Panc1 (cell line): ENCODE data around the gene SBF1. TPM values are rescaled to one million over a fixed set of nuclear protein-coding genes. Genes with fewer than 3 reads are reported as not detected.

ENCODE experiments used
- ATAC-seq: fragments of 200-7000 bp; cut with Tn5 transposase; 2 replicates; pipeline ENCODE4 v1.9.1; 2020; ENCODE audit warnings: mild to moderate bottlenecking, moderate library complexity
- BruUV-seq: library from RNA; stranded (reverse); fragments of 400-500 nt; replicated peaks from 2 replicates; lab custom pipeline; 2021; lab: Mats Ljungman, UMichigan
- CTCF ChIA-PET: fragments of 300-600 bp; sonication (Branson Sonifier 250); formaldehyde crosslinking; loops from one replicate; lab custom pipeline; 2022; ENCODE audit warnings: antibody characterized with exemption; lab: Charles Lee
- POLR2A ChIA-PET: fragments of 300-600 bp; sonication (Branson Sonifier 250); formaldehyde crosslinking; loops from one replicate; lab custom pipeline; 2022; ENCODE audit warnings: antibody characterized with exemption; lab: Charles Lee
- DNase-seq: peaks from one replicate; pipeline ENCODE4 v3.0.0-alpha.2; 2010; ENCODE audit warnings: low read depth, low spot score
- H3K27ac ChIP-seq: 2 replicates; pipeline ENCODE4 v1.5.1; 2011; ENCODE audit warnings: mild to moderate bottlenecking, low read length, inconsistent platforms
- H3K27me3 ChIP-seq: fragments of 200-500 bp; sonication (Bioruptor generic); 2 replicates; pipeline ENCODE4 v1.6.0; 2014; ENCODE audit warnings: low read length, inconsistent platforms; ENCODE audit not compliant: control insufficient read depth, insufficient read depth
- H3K36me3 ChIP-seq: fragments of 200-500 bp; sonication (Bioruptor generic); 2 replicates; pipeline ENCODE4 v1.5.1; 2014; ENCODE audit warnings: inconsistent platforms, mild to moderate bottlenecking, low read length, moderate library complexity; ENCODE audit not compliant: control insufficient read depth, insufficient read depth
- H3K4me1 ChIP-seq: 2 replicates; pipeline ENCODE4 v1.5.1; 2011; ENCODE audit warnings: inconsistent platforms, mild to moderate bottlenecking, low read length, moderate library complexity; ENCODE audit not compliant: control insufficient read depth, insufficient read depth
- H3K4me3 ChIP-seq, 2 experiments: 2 replicates each; pipeline ENCODE4 v1.5.1; 2011 to 2012; ENCODE audit warnings: low read depth in 2 of 2, low read length in 2 of 2, mild to moderate bottlenecking in 2 of 2, inconsistent platforms in 1 of 2, moderate library complexity in 1 of 2
- H3K9me3 ChIP-seq: fragments of 200-500 bp; sonication (Bioruptor generic); 2 replicates; pipeline ENCODE4 v1.5.1; 2014; ENCODE audit warnings: low read depth, mild to moderate bottlenecking, inconsistent platforms, low read length, moderate library complexity; ENCODE audit not compliant: control insufficient read depth, insufficient read depth
- CTCF ChIP-seq: fragments of 450-650 bp; IDR thresholded peaks from 2 replicates; pipeline ENCODE4 v1.5.1; 2017; ENCODE audit warnings: mild to moderate bottlenecking
- POLR2AphosphoS5 ChIP-seq: IDR thresholded peaks from 2 replicates; pipeline ENCODE4 v1.6.1; 2012; ENCODE audit warnings: mild to moderate bottlenecking, low read depth, low read length, moderate library complexity
- REST ChIP-seq, 2 experiments: IDR thresholded peaks; 2 replicates each; pipeline ENCODE4 v1.6.1; 2011 to 2012; ENCODE audit warnings: low read depth in 2 of 2, control low read depth in 1 of 2, low read length in 1 of 2, mild to moderate bottlenecking in 1 of 2, moderate library complexity in 1 of 2; ENCODE audit not compliant: insufficient read depth in 1 of 2
- SIN3A ChIP-seq: IDR thresholded peaks from 2 replicates; pipeline ENCODE4 v1.6.1; 2012; ENCODE audit warnings: low read depth, mild to moderate bottlenecking, low read length, moderate library complexity, borderline replicate concordance; ENCODE audit not compliant: insufficient read depth
- TCF7L2 ChIP-seq: IDR thresholded peaks from 2 replicates; pipeline ENCODE4 v1.6.1; 2011; ENCODE audit warnings: mild to moderate bottlenecking, low read depth, low read length, inconsistent platforms
- in situ Hi-C: cut with HindIII; loops from 2 replicates; pipeline ENCODE4 v1.10.0; 2016; ENCODE audit warnings: low sequenced_read_pairs, low pct_unique_long_range_greater_than_20kb
- intact Hi-C: fragments of 100-400 bp; cut with micrococcal nuclease; formaldehyde crosslinking; loops from one replicate; pipeline ENCODE4 v1.10.0; 2022; ENCODE audit not compliant: unreplicated experiment
- total RNA-seq: library from RNA; stranded (reverse); gene quantifications from one replicate; pipeline ENCODE4 v1.2.1, GENCODE V29; 2021; ENCODE audit not compliant: unreplicated experiment

SBF1 gene
- total RNA-seq, 1 experiment from 2014 or later = 59.2 TPM

- H3K4me1 ChIP-seq = peaks cover 5% of the 10 kb centered on the region
- in situ Hi-C loops (no loop called here), intact Hi-C loops (no loop called here)
- TF ChIP-seq REST (IDR thresholded peaks at IDR 0.05; ENCODE audit: insufficient read depth in 1 of 2, low read depth in 2 of 2, low read length in 1 of 2) (no peak), POLR2AphosphoS5 (no peak), CTCF (no peak), SIN3A (peak; percentile 60; the same call in 1 of the 2 replicates), TCF7L2 (no peak)
- POLR2A ChIA-PET = interaction anchor here (0.6 to 0.7 kb wide), 3 partner anchors 15 to 33 kb away, joined by 3 to 6 read pairs (median 3); no protein-coding TSS in a partner anchor
- H3K4me3 ChIP-seq = peak within 1 kb of the TSS; percentile 85 to 91
- ATAC-seq (peak; percentile 85), DNase-seq (no peak)
- H3K9me3 ChIP-seq = no peaks in the 10 kb centered on the region
- H3K36me3 ChIP-seq = peaks cover 4% of the 10 kb centered on the region
- BruUV-seq = no TSS peak
- CTCF ChIA-PET = interaction anchor here (0.6 to 1.4 kb wide), 3 partner anchors 18 to 265 kb away, joined by 4 to 10 read pairs (median 6); partner anchors contain the start of gene SCO2
- H3K27me3 ChIP-seq = no peaks in the 10 kb centered on the region
- H3K27ac ChIP-seq = peak within 1 kb of the TSS; percentile 87
Measured at GRCh38 chr22:50507421-50507990, 32.7 kb upstream of the SBF1 start, which contains the start of gene LMF2. Gene LMF2 (minus strand): TSS chr22:50507702. CDS start chr22:50507675, 27 bp downstream.

GRCh38 chr22:50506611-50507420 is 32.0 kb upstream of the SBF1 start:
- Histone ChIP-seq H3K9me3 (no peaks in the 10 kb centered on the region), H3K36me3 (peaks cover 4% of the 10 kb centered on the region), H3K4me1 (peaks cover 5% of the 10 kb centered on the region), H3K4me3 (peak overlapping the region; percentile 85 to 91), H3K27ac (peak overlapping the region; percentile 87), H3K27me3 (no peaks in the 10 kb centered on the region)
- no peak for DNase-seq
- BruUV-seq = TSS peak; percentile 85
- ChIA-PET CTCF (no interaction called here), POLR2A (no interaction called here)
- in situ Hi-C loops = no loop called here
- intact Hi-C loops = no loop called here
- TF ChIP-seq CTCF (no peak), POLR2AphosphoS5 (no peak), SIN3A (no peak), TCF7L2 (no peak), REST (IDR thresholded peaks at IDR 0.05; ENCODE audit: insufficient read depth in 1 of 2, low read depth in 2 of 2, low read length in 1 of 2) (no peak)
- ATAC-seq = peak; percentile 31; the same call in 1 of the 2 replicates
